Left forelimb (tissue), 1 donor: ENCODE results near the gene DNPEP.
A peak's percentile ranks its signal among the peaks of the same experiment; 100 is the strongest.

Experiments
- DNase-seq: peaks from one replicate; pipeline ENCODE4 v3.0.0-alpha.2; 2018; ENCODE audit warnings: low spot score

Gene DNPEP

DNA sequence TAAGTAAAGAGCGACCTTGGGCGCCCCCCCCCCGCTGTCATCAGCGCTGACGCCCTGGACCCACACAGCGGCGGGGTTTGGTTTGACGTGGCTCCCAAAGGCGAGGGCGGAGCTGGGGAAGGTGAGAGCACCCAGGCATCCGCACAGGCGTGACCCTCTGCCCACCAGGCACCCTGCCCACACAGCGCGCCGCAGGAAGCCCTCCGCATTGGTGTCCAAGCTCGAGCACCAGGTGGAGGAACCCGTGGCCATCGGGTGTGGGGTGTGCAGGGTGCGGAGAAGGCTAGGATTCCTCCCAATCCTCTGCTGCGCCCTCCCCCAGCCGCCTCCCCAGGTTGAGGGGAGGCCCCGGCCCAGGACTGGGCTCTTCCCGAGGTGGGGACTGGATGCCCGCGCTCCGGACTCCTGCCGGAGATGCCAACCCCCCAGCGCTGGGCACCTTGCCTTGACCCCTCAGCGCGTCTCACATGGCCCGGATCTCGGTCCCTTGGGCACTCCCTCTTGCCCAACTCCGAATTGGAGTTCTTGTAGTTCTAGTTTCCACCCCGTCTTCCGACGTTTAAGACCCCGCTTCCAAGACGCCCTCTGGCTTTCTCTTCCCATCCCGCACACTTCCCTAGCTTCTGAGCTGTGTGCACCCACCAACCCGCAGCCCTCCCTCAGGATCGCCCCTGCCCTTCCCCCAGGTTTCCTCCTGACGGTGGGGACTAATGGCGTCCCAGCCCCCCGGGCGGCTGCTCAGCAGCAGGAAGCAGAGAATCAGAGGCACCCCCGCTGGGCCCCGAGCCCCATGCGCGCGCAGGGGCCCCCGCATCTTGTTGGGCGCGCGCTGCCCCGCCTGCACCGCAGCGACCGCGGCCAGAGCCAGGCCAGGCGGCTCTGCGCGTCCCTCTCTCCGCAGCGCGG, 29.3 kb downstream of the DNPEP start:
- no peak for DNase-seq

GRCh38 chr2:219356834-219357233, 30.9 kb downstream of the DNPEP start:
- no peak for DNase-seq

GRCh38 chr2:219354582-219354981, 33.1 kb downstream of the DNPEP start:
- DNase-seq: no peak

DNA sequence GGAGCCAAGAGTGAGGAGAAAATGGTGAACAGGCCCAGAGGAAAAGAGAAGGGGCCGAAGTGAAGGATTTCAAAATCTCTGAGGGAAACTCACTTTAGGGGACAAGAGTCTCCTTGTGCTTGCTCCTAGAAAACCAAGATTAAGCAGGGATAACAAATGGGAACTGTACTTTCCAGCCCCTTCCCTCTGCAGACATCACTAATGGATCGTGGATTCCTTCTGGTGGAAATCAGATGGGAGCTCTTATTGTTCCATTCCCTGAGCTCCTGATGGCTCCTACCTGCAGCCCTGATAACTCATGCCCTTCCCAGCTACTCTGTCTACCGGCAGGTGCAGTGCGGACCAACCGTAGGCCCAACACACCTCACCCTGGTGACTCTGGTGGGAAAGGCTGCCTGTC, 34.6 kb downstream of the DNPEP start:
- DNase-seq: no peak

GRCh38 chr2:219352448-219353023, 35.2 kb downstream of the DNPEP start:
- DNase-seq: no peak

DNA sequence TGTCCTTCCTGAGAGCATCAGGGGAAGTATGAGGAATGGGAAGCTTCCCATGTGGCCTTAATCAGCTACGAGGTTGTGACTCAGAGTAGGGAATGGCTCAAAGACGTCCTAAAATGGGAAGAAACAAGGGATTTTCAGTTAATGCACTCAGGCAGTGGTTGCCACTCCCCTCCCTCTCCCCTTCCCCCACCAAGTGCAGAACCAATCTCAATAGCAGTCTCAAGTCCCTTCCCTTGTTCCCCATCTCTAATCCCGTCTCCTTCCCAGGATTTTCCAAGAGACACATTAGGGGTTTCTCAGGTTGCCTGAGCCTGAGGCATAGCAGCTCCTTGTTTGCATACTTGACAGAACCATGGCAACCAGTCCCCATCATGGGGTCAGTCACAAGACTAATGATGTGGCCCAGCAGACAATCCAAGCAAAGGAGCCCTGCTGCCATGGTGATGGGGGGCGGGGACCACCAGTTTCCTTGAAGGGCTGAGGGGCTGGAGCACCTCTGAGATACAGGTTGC, 36.9 kb downstream of the DNPEP start:
- no peak for DNase-seq

- DNase-seq: no peak
Observed at GRCh38 chr2:219350215-219350614, 37.5 kb downstream of the DNPEP start.

DNA sequence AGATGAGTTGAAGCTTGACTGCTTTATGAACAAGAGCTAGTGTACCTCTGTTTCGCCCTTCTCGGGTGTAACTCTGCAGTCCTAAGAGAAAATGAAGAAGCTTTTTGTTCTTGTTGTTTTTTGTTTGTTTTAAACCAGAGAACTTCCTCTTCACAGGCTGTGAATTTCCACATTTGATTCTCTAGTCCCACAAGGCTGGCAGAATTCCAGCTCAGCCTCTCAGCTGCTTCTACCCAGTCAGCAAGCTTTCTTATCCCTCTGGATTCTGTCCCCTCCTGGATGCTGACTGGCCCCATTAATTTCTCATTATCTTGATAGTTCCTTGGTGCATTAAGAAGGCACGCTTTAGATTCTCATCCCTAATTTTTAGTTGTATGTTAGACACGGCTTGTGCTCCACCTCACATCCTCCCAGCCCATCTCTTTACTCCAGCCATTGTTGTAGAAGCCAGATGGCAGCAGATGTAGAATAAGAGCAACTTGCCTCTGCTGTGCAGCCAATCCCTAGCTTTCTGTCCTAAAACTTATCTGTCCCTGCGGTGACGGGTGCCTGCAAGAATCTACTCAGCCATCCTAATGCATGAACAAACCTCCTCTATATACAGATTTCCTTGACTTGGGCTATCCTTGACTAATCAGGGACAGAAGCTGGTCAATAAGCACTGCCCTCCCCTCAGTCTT, 42.8 kb downstream of the DNPEP start:
- no peak for DNase-seq

DNA sequence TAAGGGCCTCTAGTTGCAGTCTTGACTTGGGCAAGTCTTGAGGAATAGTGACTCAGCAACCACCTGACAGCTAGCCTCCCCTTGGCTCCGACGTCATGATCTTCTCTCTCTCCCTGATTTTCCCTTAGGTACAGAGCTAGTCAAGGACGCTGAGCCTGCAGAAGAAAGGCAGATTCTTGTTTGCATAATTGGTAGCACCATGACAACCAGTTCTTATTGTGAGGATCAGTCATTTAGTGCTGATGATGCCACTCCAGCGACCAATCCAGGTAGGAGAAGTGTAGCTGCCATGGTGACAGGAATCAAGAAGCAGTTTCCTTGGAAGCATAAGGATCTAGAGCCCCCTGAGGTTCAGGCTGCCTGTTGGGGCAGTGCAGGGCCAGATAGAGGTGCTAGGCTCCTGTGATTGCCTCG, 52.3 kb downstream of the DNPEP start:
- DNase-seq: no peak

DNA sequence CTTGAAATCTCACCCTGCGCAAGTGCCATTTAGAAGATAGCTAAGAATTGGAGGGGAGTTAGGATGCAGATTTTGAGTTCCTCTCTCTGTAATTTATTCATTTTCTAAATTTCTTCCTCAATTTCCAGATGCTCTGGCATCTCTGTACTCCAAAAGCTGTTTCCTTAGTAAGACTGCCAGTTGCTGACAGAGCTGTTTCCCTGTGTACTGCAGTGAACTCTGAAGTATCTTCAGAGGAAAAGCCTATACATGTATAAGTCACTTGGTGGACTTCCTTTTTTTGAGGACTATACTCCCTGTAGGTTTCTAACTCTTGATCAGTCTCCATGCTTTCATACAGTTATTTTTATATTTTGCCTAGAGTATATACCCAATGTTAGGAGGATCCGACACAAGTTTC, 53.6 kb downstream of the DNPEP start:
- DNase-seq: no peak

- DNase-seq: no peak
Observed at GRCh38 chr2:219332542-219332941, 55.2 kb downstream of the DNPEP start, which contains the start of gene RESP18. RESP18 (minus strand) TSS chr2:219332744.

- peak; percentile 77 for DNase-seq
Observed at GRCh38 chr2:219331560-219332213, 56.0 kb downstream of the DNPEP start.

- no peak for DNase-seq
Observed at GRCh38 chr2:219327719-219328118, 60.0 kb downstream of the DNPEP start.

- no peak for DNase-seq
Observed at GRCh38 chr2:219325657-219326315, 61.9 kb downstream of the DNPEP start.

GRCh38 chr2:219325136-219325535, 62.6 kb downstream of the DNPEP start:
- DNase-seq: no peak

DNA sequence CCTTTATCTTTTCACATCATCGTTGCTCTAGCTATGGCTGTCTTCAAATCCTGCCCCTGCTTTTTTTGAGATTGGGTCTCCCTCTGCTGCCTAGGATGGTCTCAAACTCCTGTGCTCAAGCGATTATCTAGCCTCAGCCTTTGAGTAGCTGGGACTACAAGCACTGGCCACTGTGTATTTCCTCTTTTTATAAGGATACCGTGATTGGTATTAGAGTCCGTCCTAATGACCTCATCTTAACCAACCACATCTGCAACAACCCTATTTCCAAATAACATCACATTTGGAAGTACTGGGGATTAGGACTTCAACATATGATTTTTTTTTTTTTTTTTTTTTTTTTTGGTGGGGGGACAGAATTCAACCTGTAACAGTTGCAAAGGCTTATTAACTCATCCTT, 64.3 kb downstream of the DNPEP start:
- no peak for DNase-seq
